GM20431 (cell line): Measurements from ENCODE around the gene THSD4.
"Not testable (repeated sequence)": the region's sequence is repeated elsewhere in the genome, so short reads cannot be mapped to it uniquely, and the experiment has no call there.

ENCODE experiments used
- in situ Hi-C: fragments of 300-500 bp; cut with MseI, MboI; formaldehyde crosslinking; loops from one replicate; pipeline ENCODE4 v1.15.0; 2020; ENCODE audit warnings: low sequenced_read_pairs; ENCODE audit not compliant: unreplicated experiment

The THSD4 gene

GRCh38 chr15:71701808-71702207, 586.5 kb downstream of the THSD4 start:
- in situ Hi-C loops, result no loop called here

DNA sequence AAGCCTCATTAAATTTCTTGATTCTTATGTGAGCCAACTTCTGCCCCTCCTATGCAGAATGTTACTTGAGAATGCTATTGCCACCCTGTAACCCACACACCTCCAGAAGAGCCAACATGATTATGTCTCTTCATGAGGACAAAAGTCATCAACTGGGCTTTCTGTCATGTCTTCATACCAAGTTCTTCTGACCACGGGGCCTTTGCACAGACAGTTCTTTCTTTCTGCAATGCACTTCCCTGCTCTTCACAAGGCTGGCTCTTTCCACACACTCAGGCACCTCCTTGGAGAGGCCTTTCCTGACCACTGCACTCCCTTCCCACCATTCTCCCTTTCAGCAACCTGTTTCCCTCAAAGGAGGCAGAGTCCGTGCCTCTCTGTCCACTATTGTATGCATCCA, 587.2 kb downstream of the THSD4 start:
- in situ Hi-C loops, result no loop called here

DNA sequence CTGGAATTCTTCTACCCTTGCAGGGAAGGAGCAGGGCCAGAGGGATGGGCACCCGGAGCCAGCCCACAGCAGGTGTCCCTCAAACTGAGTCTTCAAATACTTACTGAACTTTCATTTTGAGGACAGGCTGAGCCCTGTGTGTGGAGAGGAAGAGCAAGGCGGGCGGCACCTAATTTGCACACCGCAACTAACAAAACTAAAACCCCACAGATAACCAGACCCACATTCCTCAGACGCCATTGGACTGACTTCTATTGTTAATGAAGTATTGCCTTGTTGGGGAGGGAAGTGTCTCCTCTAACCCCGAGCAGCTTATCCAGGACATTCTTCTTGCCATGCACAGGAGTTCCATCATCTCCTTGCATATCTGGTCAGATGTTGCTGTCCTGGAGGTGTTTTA, 589.9 kb downstream of the THSD4 start:
- in situ Hi-C loops, result no loop called here

- in situ Hi-C loops, result no loop called here
These were observed 591.4 kb downstream of the THSD4 start for GRCh38 chr15:71706461-71707229.

DNA sequence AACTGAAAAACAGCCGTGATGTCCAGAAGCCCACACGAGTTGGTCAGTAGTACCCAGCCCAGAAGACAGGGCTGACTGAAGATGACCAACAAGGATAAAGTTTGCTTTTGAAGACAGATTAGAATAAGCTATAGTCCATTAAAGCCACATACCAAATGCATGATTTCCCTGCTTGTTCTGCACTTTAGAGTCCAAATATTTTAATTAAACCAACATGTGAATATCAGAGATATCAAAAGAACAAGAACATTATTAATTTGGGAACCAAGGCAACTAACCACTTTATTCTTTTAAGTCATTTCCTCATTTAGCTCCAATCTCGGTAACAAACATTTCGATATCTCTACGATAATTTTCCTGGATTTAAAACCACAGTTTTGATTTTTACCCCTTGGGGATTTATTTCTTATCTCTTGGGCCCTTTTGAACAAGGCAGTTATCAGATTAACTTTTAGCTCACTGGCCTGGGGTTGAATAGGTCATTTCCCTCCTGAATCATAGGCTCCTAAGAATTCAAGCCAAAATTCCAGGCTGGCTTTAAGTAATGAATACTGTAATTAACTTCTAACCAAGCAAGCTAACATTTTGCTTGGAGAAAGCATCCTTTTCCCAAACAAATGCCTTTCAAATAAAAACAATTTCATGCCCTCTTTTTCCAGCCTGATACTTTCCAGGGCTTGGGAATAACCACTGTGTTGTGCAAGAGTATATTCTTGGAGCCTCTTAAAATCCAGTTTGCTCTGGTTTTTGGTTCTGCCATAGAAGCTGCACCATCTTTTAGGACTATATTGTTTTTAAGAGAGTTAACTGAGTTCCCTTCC, 592.2 kb downstream of the THSD4 start:
- in situ Hi-C loops, result no loop called here

DNA sequence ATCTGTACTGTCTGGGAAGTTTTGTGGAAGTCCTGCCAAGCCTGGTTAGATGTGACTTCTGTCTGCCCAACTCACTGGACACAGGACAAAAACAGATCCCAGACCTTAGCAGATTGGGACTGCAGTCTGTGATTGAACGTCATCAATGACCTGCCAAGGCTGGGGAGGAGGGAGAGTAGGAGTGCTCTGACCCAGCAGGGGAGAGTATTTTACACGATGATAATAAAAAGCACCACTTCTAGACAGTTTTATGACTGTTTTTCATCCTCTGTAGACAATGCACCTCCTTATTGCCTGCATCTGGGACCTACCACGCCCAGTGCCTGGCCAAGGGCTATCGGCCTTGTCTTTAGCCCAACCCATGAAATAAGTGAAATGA, 592.8 kb downstream of the THSD4 start:
- in situ Hi-C loops, result no loop called here

- in situ Hi-C loops, result no loop called here
These were observed 593.5 kb downstream of the THSD4 start for GRCh38 chr15:71708741-71709140.

GRCh38 chr15:71709808-71710418, 594.6 kb downstream of the THSD4 start:
- in situ Hi-C loops, result no loop called here

GRCh38 chr15:71712182-71712581, 596.9 kb downstream of the THSD4 start:
- in situ Hi-C loops, result no loop called here

- in situ Hi-C loops, result no loop called here
These were observed 598.0 kb downstream of the THSD4 start for GRCh38 chr15:71713191-71713809.

- in situ Hi-C loops, result no loop called here
These were observed 600.6 kb downstream of the THSD4 start for GRCh38 chr15:71715914-71716313.

DNA sequence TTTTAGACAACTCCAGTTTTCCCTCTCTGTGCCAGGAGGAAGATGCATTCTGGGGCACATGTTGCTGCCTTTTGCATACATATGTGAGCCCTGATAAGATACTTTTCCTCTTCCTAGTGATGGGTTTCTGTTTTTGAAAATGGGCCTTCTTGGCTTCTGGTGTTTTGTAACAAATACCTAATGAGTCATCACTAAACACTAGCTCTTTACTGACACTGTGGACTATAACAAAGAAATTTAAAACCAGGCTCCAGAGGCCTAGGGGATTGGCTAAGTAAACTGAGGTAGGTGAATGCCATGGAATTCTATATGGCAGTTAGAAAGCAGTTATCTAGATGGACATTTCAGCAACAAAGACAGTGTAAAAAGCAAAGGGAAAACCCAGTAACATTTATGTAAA, 601.7 kb downstream of the THSD4 start:
- in situ Hi-C loops, result no loop called here

DNA sequence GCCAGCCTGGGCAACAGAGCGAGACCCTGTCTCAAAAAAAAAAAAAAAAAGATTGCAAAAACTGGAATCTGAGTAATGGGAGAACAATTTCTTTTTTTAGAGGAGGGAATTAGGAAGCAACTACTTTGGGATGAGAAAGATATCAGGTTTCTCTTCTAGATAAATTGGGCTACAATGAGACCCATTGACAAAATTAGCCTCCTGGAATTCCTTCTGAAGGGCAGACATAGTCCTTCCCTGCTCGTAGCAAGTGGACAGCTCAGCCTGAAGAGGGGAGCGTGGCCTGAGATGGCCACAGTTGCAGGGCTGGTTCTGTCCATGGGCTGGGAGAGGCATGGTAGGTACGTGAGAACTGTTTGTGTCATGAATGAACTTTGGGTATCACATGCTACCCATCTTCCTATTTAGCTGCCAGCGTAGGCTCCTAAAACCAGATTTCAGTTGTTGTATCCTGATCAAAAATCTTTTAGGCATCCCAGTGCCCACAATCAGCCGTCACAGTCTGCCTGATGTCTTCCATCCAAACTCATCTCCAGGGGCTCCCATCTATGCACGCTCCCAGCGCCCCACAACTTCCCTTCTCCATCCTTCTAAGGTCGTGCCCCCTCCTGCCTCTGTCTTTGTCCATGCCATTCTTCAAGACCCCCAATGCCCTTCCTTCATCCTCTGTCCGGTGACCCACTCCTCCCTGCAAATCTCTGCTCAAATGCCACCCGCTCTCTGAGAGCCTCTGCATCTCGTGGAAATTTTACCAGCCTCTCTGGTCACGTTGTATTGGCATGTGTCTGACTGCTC, 603.0 kb downstream of the THSD4 start:
- in situ Hi-C loops, result no loop called here

- in situ Hi-C loops, result no loop called here
These were observed 608.1 kb downstream of the THSD4 start for GRCh38 chr15:71723344-71723743.

DNA sequence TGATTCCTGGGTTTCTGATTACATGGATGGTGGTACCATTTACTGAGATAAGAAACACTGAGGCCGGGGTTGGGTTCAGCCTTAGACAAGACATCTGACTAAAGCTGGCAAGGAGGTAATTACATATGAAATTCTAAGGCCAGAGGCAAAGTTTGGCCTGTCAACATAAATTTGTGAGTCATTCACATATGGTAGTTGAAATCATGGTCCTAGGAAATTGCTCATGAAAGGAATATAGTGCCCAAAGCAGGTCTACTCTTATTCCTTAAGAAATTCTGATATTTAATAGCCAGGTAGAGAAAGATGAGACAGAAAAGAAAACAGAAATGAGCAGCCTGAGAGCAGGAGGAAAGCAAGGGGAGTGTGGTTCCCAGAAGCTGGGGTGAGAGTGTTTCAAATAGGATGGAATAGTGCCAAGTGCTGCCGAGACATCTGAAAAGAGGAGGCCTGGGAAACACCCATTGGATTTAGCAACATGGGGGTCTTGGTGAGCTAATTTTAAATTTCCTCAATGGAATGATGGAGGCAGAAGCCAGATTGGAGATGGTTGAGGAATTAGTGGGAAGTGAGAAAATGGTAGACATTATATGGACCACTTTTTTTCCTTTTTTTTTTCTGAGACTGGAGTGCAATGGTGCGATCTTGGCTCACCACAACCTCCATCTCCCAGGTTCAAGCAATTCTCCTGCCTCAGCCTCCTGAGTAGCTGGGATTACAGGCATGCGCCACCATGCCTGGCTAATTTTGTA, 610.1 kb downstream of the THSD4 start:
- in situ Hi-C loops, result not testable (repeated sequence)

- in situ Hi-C loops, result no loop called here
These were observed 613.6 kb downstream of the THSD4 start for GRCh38 chr15:71728881-71729280.

- in situ Hi-C loops, result no loop called here
These were observed 614.0 kb downstream of the THSD4 start for GRCh38 chr15:71729319-71729718.

DNA sequence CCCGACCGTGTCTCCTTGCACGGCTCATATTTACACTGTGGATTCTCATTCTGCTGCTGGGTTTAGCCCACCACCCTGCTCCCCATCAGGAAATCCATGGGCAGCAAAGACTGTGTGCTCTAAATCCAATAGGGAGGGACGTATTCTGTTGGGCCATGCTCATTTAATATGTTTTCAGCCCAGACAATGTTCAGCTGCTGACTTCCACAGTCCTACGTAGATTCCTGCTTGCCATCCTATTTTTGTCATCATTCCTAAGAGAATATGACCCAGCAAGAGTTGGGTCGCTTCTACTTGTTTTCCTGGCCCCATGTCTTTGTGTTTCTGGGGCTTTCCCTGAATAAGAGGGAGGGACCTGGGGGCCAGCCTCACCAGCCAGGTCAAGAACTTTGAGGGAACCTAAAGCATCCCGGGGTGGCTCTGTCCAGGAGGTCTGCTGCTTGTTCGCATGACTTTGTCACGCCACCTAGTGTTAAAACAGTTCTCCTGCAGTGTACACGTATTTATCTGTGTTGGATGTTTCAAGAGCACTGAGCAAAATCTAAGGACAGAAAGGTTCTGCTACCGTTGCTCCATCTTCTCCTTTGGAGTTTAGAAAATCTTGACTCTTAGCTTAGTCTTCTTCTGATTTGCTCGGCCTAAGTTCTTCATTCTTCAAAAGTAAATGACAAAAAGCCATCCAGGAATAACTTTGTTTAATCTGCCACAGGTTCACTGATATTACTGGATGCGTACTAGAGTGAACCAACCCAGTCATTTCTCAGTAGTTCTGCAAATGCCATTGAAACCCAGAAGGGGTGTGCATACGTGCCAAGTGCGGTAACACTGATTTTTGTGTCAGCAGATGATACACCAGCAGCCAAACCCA, 615.2 kb downstream of the THSD4 start:
- in situ Hi-C loops, result loop anchor here (10.0 kb wide), 1 partner anchor 276 kb away; no protein-coding TSS in a partner anchor
